Esophagus squamous epithelium (tissue), 5 donors: Measurements from ENCODE around the gene PFDN6. TPM values are rescaled to one million over a fixed set of nuclear protein-coding genes. Genes with fewer than 3 reads are reported as not detected.
A peak's percentile ranks its signal among the peaks of the same experiment; 100 is the strongest.

Source experiments
- DNase-seq: peaks from one replicate; lab custom pipeline; 2025; lab: John Stamatoyannopoulos, UW
- H3K27ac ChIP-seq, 4 donors: fragments of 200-600 bp; sonication (generic); one replicate each; pipeline ENCODE4 v1.5.1; 2016 to 2019; ENCODE audit warnings: mild to moderate bottlenecking in 1 of 4
- H3K27me3 ChIP-seq, 4 donors: fragments of 200-600 bp; sonication (generic); 1 replicate in 3 of 4; 2 replicates in 1 of 4; pipeline versions ENCODE4 v1.5.1 to v1.6.0; 2017 to 2021; ENCODE audit warnings: antibody characterized with exemption in 1 of 4
- H3K36me3 ChIP-seq, 3 donors: fragments of 200-600 bp; sonication (generic); one replicate each; pipeline ENCODE4 v1.5.1; 2016 to 2019
- H3K4me1 ChIP-seq, 3 donors: fragments of 200-600 bp; sonication (generic); one replicate each; pipeline ENCODE4 v1.5.1; 2017 to 2019
- H3K4me3 ChIP-seq, 4 donors: fragments of 200-600 bp; sonication (generic); 1 replicate in 3 of 4; 2 replicates in 1 of 4; pipeline ENCODE4 v1.5.1; 2016 to 2019; ENCODE audit warnings: mild to moderate bottlenecking in 2 of 4, moderate library complexity in 1 of 4
- H3K9me3 ChIP-seq, 3 donors: fragments of 200-600 bp; sonication (generic); one replicate each; pipeline ENCODE4 v1.5.1; 2016 to 2019
- CTCF ChIP-seq, 6 experiments: fragments of 450-650 bp in 4 of 6; fragments of 200-600 bp in 2 of 6; sonication (generic) in 2 of 6; IDR thresholded peaks; one replicate each; pipeline ENCODE4 v1.5.1; 2016 to 2019; ENCODE audit warnings: antibody characterized with exemption in 6 of 6, mild to moderate bottlenecking in 4 of 6, moderate library complexity in 4 of 6
- POLR2A ChIP-seq, 4 donors: fragments of 450-650 bp; IDR thresholded peaks; one replicate each; pipeline ENCODE4 v1.6.1; 2017; ENCODE audit warnings: antibody characterized with exemption in 4 of 4, mild to moderate bottlenecking in 4 of 4, moderate library complexity in 3 of 4
- WGBS, 2 donors: methylation state at CpG; one replicate each; pipeline ENCODE4 v1.1.5; 2018; 5-methylcytosine and 5-hydroxymethylcytosine counted together
- intact Hi-C: fragments of 100-400 bp; cut with DNase I; formaldehyde crosslinking; loops from one replicate; pipeline ENCODE4 v1.15.0; 2022
- total RNA-seq, 4 donors: library from RNA; depleted of rRNA; stranded (reverse); fragments of >200 nt; gene quantifications; one replicate each; pipeline ENCODE4 v1.1.0, GENCODE V29; 2016
- donor health status: DM: yes; HTN: yes; CAD: no.

The PFDN6 gene
- 10 to 100 TPM; 28.6 to 71.0 (median 43.5) TPM for total RNA-seq

GRCh38 chr6:33288921-33289783 is at the start of gene PFDN6, which contains the start of gene WDR46:
Gene PFDN6 (plus strand): TSS chr6:33289601. CDS start chr6:33289857, 256 bp downstream.
Gene WDR46 (minus strand): TSS chr6:33289239. CDS start chr6:33289170, 69 bp downstream.
- H3K9me3 ChIP-seq, result no peaks in the 10 kb centered on the region
- H3K4me1 ChIP-seq, result peaks cover 21 to 42% (median 25%) of the 10 kb centered on the region in 3 donors
- TF ChIP-seq CTCF (IDR thresholded peaks at IDR 0.05) (no peak), POLR2A (IDR thresholded peaks at IDR 0.05) (peak in 1 of 4 donors; percentile 45)
- H3K27ac ChIP-seq, result peak within 1 kb of the TSS; percentile 68 to 92 (median 82)
- WGBS, 2 donors, result 1 to 2% methylated on average over 23 to 25 of the region's 43 CpGs
- H3K36me3 ChIP-seq, result peaks cover 12 to 76% (median 30%) of the 10 kb centered on the region in 3 donors
- intact Hi-C loops, result no loop called here
- H3K4me3 ChIP-seq, result peak within 1 kb of the TSS; percentile 53 to 84 (median 82)
- no peaks in the 10 kb centered on the region for H3K27me3 ChIP-seq
- no peak for DNase-seq

- no peaks in the 10 kb centered on the region for H3K36me3 ChIP-seq
- H3K27me3 ChIP-seq, result peaks cover 0 to 47% (median 0%) of the 10 kb centered on the region in 4 donors
- WGBS, 2 donors, result 43 to 49% methylated on average over 3 of the region's 3 CpGs
- no peak overlapping the region for H3K27ac ChIP-seq
- H3K4me3 ChIP-seq, result no peak overlapping the region
- TF ChIP-seq POLR2A (IDR thresholded peaks at IDR 0.05), result no peak
- TF ChIP-seq CTCF (IDR thresholded peaks at IDR 0.05), result no peak
- no peaks in the 10 kb centered on the region for H3K9me3 ChIP-seq
- H3K4me1 ChIP-seq, result no peaks in the 10 kb centered on the region
- intact Hi-C loops, result no loop called here
- no peak for DNase-seq
Observed at GRCh38 chr6:33241968-33242367, 47.4 kb upstream of the PFDN6 start.

GRCh38 chr6:33243476-33243875 is 45.9 kb upstream of the PFDN6 start:
- peaks cover 0 to 10% (median 6%) of the 10 kb centered on the region in 3 donors for H3K4me1 ChIP-seq
- H3K4me3 ChIP-seq, result no peak overlapping the region
- no peaks in the 10 kb centered on the region for H3K9me3 ChIP-seq
- TF ChIP-seq POLR2A (IDR thresholded peaks at IDR 0.05), result no peak
- TF ChIP-seq CTCF (IDR thresholded peaks at IDR 0.05), result no peak
- 28 to 46% methylated on average over 1 of the region's 1 CpG for WGBS, 2 donors
- H3K36me3 ChIP-seq, result no peaks in the 10 kb centered on the region
- DNase-seq, result no peak
- no peak overlapping the region for H3K27ac ChIP-seq
- peaks cover 0 to 34% (median 0%) of the 10 kb centered on the region in 4 donors for H3K27me3 ChIP-seq
- intact Hi-C loops, result no loop called here

GRCh38 chr6:33247977-33248642 is 41.3 kb upstream of the PFDN6 start:
- WGBS, 2 donors, result 3 to 4% methylated on average over 22 to 26 of the region's 28 CpGs
- peak overlapping the region; percentile 38 to 74 (median 64) for H3K4me3 ChIP-seq
- peak; percentile 60 for DNase-seq
- peaks cover 0 to 19% (median 0%) of the 10 kb centered on the region in 3 donors for H3K36me3 ChIP-seq
- H3K9me3 ChIP-seq, result no peaks in the 10 kb centered on the region
- H3K27ac ChIP-seq, result peak overlapping the region; percentile 92 to 99 (median 98)
- no peak for TF ChIP-seq POLR2A (IDR thresholded peaks at IDR 0.05)
- TF ChIP-seq CTCF (IDR thresholded peaks at IDR 0.05), result peak; percentile 81 to 98 (median 94)
- intact Hi-C loops, result loop anchor here (5.0 kb wide), 2 partner anchors 86 to 126 kb away; no protein-coding TSS in a partner anchor
- H3K4me1 ChIP-seq, result peaks cover 13 to 32% (median 23%) of the 10 kb centered on the region in 3 donors
- H3K27me3 ChIP-seq, result peaks cover 0 to 3% (median 0%) of the 10 kb centered on the region in 4 donors
